HepG2 (cell line): Measurements from ENCODE around the gene KMT2A. TPM values are rescaled to one million over a fixed set of nuclear protein-coding genes. Genes with fewer than 3 reads are reported as not detected.

Experiments
- BHLHE40 ChIP-seq: IDR thresholded peaks from 2 replicates; pipeline ENCODE4 v1.6.1; 2011; ENCODE audit warnings: low read length, improper control_type of control experiment
- CEBPG ChIP-seq: IDR thresholded peaks from 2 replicates; pipeline ENCODE4 v1.6.1; 2016
- EP300 ChIP-seq, 3 experiments: sonication (generic) in 1 of 3; formaldehyde crosslinking in 1 of 3; IDR thresholded peaks; 2 replicates each; pipeline versions ENCODE4 v1.5.1 to v1.6.1; 2011 to 2020; ENCODE audit warnings: low read depth in 2 of 3, low read length in 2 of 3, borderline replicate concordance in 1 of 3, improper control_type of control experiment in 1 of 3, mild to moderate bottlenecking in 1 of 3, missing genetic modification reagents in 1 of 3, moderate library complexity in 1 of 3
- FOXO1 ChIP-seq: sonication (generic); formaldehyde crosslinking; IDR thresholded peaks from 2 replicates; pipeline ENCODE4 v1.4.0; 2020; ENCODE audit warnings: missing genetic modification reagents
- FOXP1 ChIP-seq, 2 experiments: fragments of 450-650 bp in 1 of 2; IDR thresholded peaks; 2 replicates each; pipeline ENCODE4 v1.6.1; 2017 to 2018; ENCODE audit warnings: antibody characterized with exemption in 1 of 2
- HOXA5 ChIP-seq: sonication (generic); formaldehyde crosslinking; IDR thresholded peaks from 2 replicates; pipeline ENCODE4 v1.4.0; 2020; ENCODE audit warnings: missing genetic modification reagents
- HOXA7 ChIP-seq: sonication (generic); formaldehyde crosslinking; IDR thresholded peaks from 2 replicates; pipeline ENCODE4 v1.8.1; 2022; ENCODE audit warnings: mild to moderate bottlenecking, missing genetic modification reagents, moderate library complexity
- MYC ChIP-seq: sonication (generic); formaldehyde crosslinking; IDR thresholded peaks from 2 replicates; pipeline ENCODE4 v1.9.0; 2021; ENCODE audit warnings: missing genetic modification reagents, borderline replicate concordance
- NRL ChIP-seq: sonication (generic); formaldehyde crosslinking; IDR thresholded peaks from 2 replicates; pipeline ENCODE4 v1.5.0; 2020; ENCODE audit warnings: missing genetic modification reagents, mild to moderate bottlenecking, moderate library complexity, borderline replicate concordance
- WIZ ChIP-seq: sonication (generic); formaldehyde crosslinking; IDR thresholded peaks from 2 replicates; pipeline ENCODE4 v1.5.1; 2020; ENCODE audit warnings: mild to moderate bottlenecking, missing genetic modification reagents
- ZNF546 ChIP-seq: sonication (generic); formaldehyde crosslinking; conservative IDR thresholded peaks from 2 replicates; pipeline ENCODE4 v1.8.1; 2023; ENCODE audit warnings: mild to moderate bottlenecking, missing genetic modification reagents
- ZNF746 ChIP-seq: sonication (generic); formaldehyde crosslinking; IDR thresholded peaks from 2 replicates; pipeline ENCODE4 v1.8.0; 2022; ENCODE audit warnings: mild to moderate bottlenecking, missing genetic modification reagents
- ZNF747 ChIP-seq: sonication (generic); formaldehyde crosslinking; IDR thresholded peaks from 2 replicates; pipeline ENCODE4 v1.8.1; 2023; ENCODE audit warnings: missing genetic modification reagents, mild to moderate bottlenecking, borderline replicate concordance
- ZNF772 ChIP-seq: sonication (generic); formaldehyde crosslinking; IDR thresholded peaks from 2 replicates; pipeline ENCODE4 v1.5.0; 2020; ENCODE audit warnings: mild to moderate bottlenecking, missing genetic modification reagents
- polyA plus RNA-seq, 8 experiments: library from polyadenylated mRNA; depleted of rRNA in 3 of 8; stranded (reverse) in 7 of 8; unstranded in 1 of 8; fragments of >200 nt; fragmentation: Illumina TruSeq in 4 of 8; extraction: Trizol in 4 of 8; gene quantifications; 2 replicates each; pipeline versions ENCODE4 v1.2.1 to v1.2.3, GENCODE V29; 2011 to 2016; ENCODE audit warnings: low read depth in 4 of 8, missing spikeins in 1 of 8, mixed read lengths in 1 of 8; ENCODE audit not compliant: insufficient read depth in 1 of 8
- total RNA-seq, 5 experiments: library from RNA; depleted of rRNA; stranded (reverse); fragments of >200 nt; fragmentation: Illumina TruSeq; extraction: Trizol; gene quantifications; 2 replicates each; pipeline ENCODE4 v1.2.3, GENCODE V29; 2016; ENCODE audit warnings: low read depth in 1 of 5
- TF ChIP-seq, protein P1 (sequence below): sonication (generic); formaldehyde crosslinking; IDR thresholded peaks from 2 replicates; pipeline ENCODE4 v1.8.0; 2022; ENCODE audit warnings: mild to moderate bottlenecking, missing genetic modification reagents, moderate library complexity
- TF ChIP-seq, protein P2 (sequence below): sonication (generic); formaldehyde crosslinking; conservative IDR thresholded peaks from 2 replicates; pipeline ENCODE4 v1.4.0; 2020; ENCODE audit warnings: missing genetic modification reagents
- TF ChIP-seq, protein P3 (sequence below): IDR thresholded peaks from 2 replicates; pipeline ENCODE4 v1.4.0; 2020; ENCODE audit warnings: mild to moderate bottlenecking, missing genetic modification reagents
- TF ChIP-seq, protein P4 (sequence below): sonication (generic); formaldehyde crosslinking; IDR thresholded peaks from 2 replicates; pipeline ENCODE4 v1.8.1; 2023; ENCODE audit warnings: mild to moderate bottlenecking, missing genetic modification reagents, borderline replicate concordance
- TF ChIP-seq, protein P5 (sequence below): IDR thresholded peaks from 2 replicates; pipeline ENCODE4 v1.6.1; 2018; ENCODE audit warnings: missing genetic modification reagents

The KMT2A gene
- total and polyA plus RNA-seq, 2 of the 13 experiments (the other 11 are each of a cell fraction or from before 2014, with no cell fraction given): 12.4 to 20.0 TPM

DNA sequence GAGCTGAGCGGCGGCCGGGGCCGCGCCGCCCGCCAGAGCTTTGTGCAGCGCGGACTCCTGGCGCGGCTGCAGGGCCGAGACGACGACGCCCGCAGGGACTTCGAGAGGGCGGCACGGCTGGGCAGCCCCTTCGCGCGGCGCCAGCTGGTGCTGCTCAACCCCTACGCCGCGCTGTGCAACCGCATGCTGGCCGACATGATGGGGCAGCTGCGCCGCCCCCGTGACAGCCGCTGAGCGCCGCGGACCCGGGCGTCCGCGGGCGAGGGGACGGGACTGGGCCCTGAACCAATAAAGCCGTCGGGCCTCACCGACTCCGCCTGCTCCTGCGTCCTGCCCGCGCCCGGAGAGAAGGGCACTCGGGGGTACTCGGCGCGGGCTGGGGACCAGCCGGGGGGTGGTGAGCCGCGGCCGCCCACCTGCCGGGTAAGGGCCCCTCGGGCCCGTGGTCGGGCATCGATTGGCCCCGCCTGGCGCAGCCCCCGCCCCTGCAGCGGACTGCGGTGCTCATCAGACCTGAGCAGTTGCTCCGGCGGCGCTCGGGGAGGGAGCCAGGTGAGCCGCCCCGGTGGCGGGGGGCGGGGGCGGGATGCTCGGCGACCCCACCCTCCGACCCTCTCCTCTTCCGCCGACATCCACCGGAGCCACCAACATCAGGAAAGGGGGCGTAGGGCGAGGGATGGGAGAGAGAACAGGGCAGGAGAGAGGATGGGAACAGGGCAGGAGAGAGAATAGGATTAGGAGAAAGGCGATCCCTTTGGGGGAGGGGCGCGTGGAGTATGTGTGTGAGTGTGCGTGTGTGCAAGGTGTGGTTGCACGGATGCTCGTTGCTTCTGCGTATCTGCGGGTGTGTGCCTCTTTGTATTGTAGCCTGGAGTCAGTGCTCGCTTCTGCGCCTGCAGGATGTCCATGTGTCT lies 94.6 kb downstream of the KMT2A start, which contains the start of gene TMEM25 (continued):
- TF ChIP-seq, protein P1, sequence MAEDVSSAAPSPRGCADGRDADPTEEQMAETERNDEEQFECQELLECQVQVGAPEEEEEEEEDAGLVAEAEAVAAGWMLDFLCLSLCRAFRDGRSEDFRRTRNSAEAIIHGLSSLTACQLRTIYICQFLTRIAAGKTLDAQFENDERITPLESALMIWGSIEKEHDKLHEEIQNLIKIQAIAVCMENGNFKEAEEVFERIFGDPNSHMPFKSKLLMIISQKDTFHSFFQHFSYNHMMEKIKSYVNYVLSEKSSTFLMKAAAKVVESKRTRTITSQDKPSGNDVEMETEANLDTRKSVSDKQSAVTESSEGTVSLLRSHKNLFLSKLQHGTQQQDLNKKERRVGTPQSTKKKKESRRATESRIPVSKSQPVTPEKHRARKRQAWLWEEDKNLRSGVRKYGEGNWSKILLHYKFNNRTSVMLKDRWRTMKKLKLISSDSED (CRISPR knock-in tag): peak; percentile 91; the same call in 1 of the 2 replicates
- TF ChIP-seq FOXO1 (0 out of 2 replicates have a peak, but pooled peaks have one; percentile 8), HOXA7 (CRISPR knock-in tag) (no peak), MYC (peak; percentile 84; the same call in 1 of the 2 replicates), FOXP1 (IDR thresholded peaks at IDR 0.05) (no peak), FOXP1 (CRISPR knock-in tag; IDR thresholded peaks at IDR 0.05) (no peak), NRL (peak; percentile 10; the same call in 1 of the 2 replicates), ZNF746 (CRISPR knock-in tag) (no peak), HOXA5 (CRISPR knock-in tag) (no peak), BHLHE40 (no peak), ZNF747 (CRISPR knock-in tag) (0 out of 2 replicates have a peak, but pooled peaks have one; percentile 18), ZNF546 (0 out of 2 replicates have a peak, but pooled peaks have one; percentile 64), WIZ (CRISPR knock-in tag) (peak; percentile 26; the same call in 1 of the 2 replicates), EP300 (IDR thresholded peaks at IDR 0.05; ENCODE audit: low read depth in 2 of 2, low read length in 2 of 2) (no peak), EP300 (CRISPR knock-in tag; IDR thresholded peaks at IDR 0.05; ENCODE audit: borderline replicate concordance) (no peak), CEBPG (CRISPR knock-in tag) (no peak), ZNF772 (CRISPR knock-in tag) (peak; percentile 45; the same call in 1 of the 2 replicates)
- TF ChIP-seq, protein P2, sequence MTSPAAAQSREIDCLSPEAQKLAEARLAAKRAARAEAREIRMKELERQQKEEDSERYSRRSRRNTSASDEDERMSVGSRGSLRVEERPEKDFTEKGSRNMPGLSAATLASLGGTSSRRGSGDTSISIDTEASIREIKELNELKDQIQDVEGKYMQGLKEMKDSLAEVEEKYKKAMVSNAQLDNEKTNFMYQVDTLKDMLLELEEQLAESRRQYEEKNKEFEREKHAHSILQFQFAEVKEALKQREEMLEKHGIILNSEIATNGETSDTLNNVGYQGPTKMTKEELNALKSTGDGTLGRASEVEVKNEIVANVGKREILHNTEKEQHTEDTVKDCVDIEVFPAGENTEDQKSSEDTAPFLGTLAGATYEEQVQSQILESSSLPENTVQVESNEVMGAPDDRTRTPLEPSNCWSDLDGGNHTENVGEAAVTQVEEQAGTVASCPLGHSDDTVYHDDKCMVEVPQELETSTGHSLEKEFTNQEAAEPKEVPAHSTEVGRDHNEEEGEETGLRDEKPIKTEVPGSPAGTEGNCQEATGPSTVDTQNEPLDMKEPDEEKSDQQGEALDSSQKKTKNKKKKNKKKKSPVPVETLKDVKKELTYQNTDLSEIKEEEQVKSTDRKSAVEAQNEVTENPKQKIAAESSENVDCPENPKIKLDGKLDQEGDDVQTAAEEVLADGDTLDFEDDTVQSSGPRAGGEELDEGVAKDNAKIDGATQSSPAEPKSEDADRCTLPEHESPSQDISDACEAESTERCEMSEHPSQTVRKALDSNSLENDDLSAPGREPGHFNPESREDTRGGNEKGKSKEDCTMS (CRISPR knock-in tag): no peak
- TF ChIP-seq, protein P3, sequence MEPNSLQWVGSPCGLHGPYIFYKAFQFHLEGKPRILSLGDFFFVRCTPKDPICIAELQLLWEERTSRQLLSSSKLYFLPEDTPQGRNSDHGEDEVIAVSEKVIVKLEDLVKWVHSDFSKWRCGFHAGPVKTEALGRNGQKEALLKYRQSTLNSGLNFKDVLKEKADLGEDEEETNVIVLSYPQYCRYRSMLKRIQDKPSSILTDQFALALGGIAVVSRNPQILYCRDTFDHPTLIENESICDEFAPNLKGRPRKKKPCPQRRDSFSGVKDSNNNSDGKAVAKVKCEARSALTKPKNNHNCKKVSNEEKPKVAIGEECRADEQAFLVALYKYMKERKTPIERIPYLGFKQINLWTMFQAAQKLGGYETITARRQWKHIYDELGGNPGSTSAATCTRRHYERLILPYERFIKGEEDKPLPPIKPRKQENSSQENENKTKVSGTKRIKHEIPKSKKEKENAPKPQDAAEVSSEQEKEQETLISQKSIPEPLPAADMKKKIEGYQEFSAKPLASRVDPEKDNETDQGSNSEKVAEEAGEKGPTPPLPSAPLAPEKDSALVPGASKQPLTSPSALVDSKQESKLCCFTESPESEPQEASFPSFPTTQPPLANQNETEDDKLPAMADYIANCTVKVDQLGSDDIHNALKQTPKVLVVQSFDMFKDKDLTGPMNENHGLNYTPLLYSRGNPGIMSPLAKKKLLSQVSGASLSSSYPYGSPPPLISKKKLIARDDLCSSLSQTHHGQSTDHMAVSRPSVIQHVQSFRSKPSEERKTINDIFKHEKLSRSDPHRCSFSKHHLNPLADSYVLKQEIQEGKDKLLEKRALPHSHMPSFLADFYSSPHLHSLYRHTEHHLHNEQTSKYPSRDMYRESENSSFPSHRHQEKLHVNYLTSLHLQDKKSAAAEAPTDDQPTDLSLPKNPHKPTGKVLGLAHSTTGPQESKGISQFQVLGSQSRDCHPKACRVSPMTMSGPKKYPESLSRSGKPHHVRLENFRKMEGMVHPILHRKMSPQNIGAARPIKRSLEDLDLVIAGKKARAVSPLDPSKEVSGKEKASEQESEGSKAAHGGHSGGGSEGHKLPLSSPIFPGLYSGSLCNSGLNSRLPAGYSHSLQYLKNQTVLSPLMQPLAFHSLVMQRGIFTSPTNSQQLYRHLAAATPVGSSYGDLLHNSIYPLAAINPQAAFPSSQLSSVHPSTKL (CRISPR knock-in tag): no peak
- TF ChIP-seq, protein P4, sequence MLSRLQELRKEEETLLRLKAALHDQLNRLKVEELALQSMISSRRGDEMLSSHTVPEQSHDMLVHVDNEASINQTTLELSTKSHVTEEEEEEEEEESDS (CRISPR knock-in tag): no peak
- TF ChIP-seq, protein P5, sequence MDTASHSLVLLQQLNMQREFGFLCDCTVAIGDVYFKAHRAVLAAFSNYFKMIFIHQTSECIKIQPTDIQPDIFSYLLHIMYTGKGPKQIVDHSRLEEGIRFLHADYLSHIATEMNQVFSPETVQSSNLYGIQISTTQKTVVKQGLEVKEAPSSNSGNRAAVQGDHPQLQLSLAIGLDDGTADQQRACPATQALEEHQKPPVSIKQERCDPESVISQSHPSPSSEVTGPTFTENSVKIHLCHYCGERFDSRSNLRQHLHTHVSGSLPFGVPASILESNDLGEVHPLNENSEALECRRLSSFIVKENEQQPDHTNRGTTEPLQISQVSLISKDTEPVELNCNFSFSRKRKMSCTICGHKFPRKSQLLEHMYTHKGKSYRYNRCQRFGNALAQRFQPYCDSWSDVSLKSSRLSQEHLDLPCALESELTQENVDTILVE (CRISPR knock-in tag): peak; percentile 57; the same call in 1 of the 2 replicates
